ENCODE data around the gene TSPAN5. TPM values are rescaled to one million over a fixed set of nuclear protein-coding genes. Genes with fewer than 3 reads are reported as not detected.
A peak's percentile ranks its signal among the peaks of the same experiment; 100 is the strongest.

The TSPAN5 gene
- polyA plus RNA-seq, 1 donor (not counting 4 experiments of a cell fraction or from before 2014, with no cell fraction given): 45.5 TPM

- peak; percentile 38 for DNase-seq (ENCODE audit: low read depth, low spot score)
- FAIRE-seq: peak; percentile 91
Measured at GRCh38 chr4:98626350-98626749, 32.1 kb downstream of the TSPAN5 start.

GRCh38 chr4:98625920-98626319 lies 32.5 kb downstream of the TSPAN5 start:
- H4K20me1 ChIP-seq (ENCODE audit: control insufficient read depth, extremely low read depth, insufficient read depth, low read length): no peaks in the 10 kb centered on the region
- TF ChIP-seq CTCF (optimal IDR thresholded peaks at IDR 0.05 in 1 of 3, IDR thresholded peaks at IDR 0.05 in 1 of 3, conservative IDR thresholded peaks at IDR 0.05 in 1 of 3; ENCODE audit: extremely low read depth in 1 of 3, insufficient read depth in 2 of 3, low read length in 3 of 3) (no peak), EZH2 (IDR thresholded peaks at IDR 0.05; ENCODE audit: low read length) (no peak)
- peaks cover 83% of the 10 kb centered on the region for H3K79me2 ChIP-seq (ENCODE audit: control insufficient read depth, insufficient read depth, low read length)
- H3K4me2 ChIP-seq (ENCODE audit: control insufficient read depth, extremely low read depth, insufficient read depth, low read depth, low read length): peak overlapping the region; percentile 82
- peak overlapping the region in 2 of 3 experiments; percentile 7 to 58 for H3K4me3 ChIP-seq (ENCODE audit: control insufficient read depth in 2 of 3, extremely low read depth in 1 of 3, insufficient read depth in 2 of 3, low read depth in 1 of 3, low read length in 3 of 3)
- H3K9me3 ChIP-seq (ENCODE audit: control insufficient read depth, low read depth, low read length): no peaks in the 10 kb centered on the region
- dilution Hi-C loops (cut with MboI; ENCODE audit: extremely low pct_ligation_motif_present, low sequenced_read_pairs): no loop called here
- peaks cover 38% of the 10 kb centered on the region for H3K4me1 ChIP-seq (ENCODE audit: control insufficient read depth, extremely low read depth, insufficient read depth, low read length)
- no peaks in the 10 kb centered on the region for H3K27me3 ChIP-seq (ENCODE audit: control insufficient read depth, extremely low read depth, insufficient read depth, low read length)
- peak overlapping the region; percentile 42 for H3K9ac ChIP-seq (ENCODE audit: control insufficient read depth, extremely low read depth, insufficient read depth, low read length)
- no peaks in the 10 kb centered on the region for H3K36me3 ChIP-seq (ENCODE audit: control insufficient read depth in 2 of 2, extremely low read depth in 1 of 2, insufficient read depth in 2 of 2, low read length in 2 of 2)
- no peak overlapping the region for H2AFZ ChIP-seq (ENCODE audit: control insufficient read depth, low read length)
- H3K9me1 ChIP-seq (ENCODE audit: control insufficient read depth, extremely low read depth, insufficient read depth, low read length): no peaks in the 10 kb centered on the region
- no peak for FAIRE-seq
- H3K27ac ChIP-seq (ENCODE audit: control insufficient read depth, insufficient read depth, low read length): peak overlapping the region; percentile 85
- DNase-seq (ENCODE audit: low read depth, low spot score): no peak

More at GRCh38 chr4:98626350-98626749, 32.1 kb downstream of the TSPAN5 start:
- H2AFZ ChIP-seq (ENCODE audit: control insufficient read depth, low read length): peak overlapping the region; percentile 33
- no peaks in the 10 kb centered on the region for H3K36me3 ChIP-seq (ENCODE audit: control insufficient read depth in 2 of 2, extremely low read depth in 1 of 2, insufficient read depth in 2 of 2, low read length in 2 of 2)
- peak overlapping the region; percentile 85 for H3K27ac ChIP-seq (ENCODE audit: control insufficient read depth, insufficient read depth, low read length)
- peaks cover 38% of the 10 kb centered on the region for H3K4me1 ChIP-seq (ENCODE audit: control insufficient read depth, extremely low read depth, insufficient read depth, low read length)
- H3K79me2 ChIP-seq (ENCODE audit: control insufficient read depth, insufficient read depth, low read length): peaks cover 83% of the 10 kb centered on the region
- peak overlapping the region; percentile 82 for H3K4me2 ChIP-seq (ENCODE audit: control insufficient read depth, extremely low read depth, insufficient read depth, low read depth, low read length)
- H3K9me3 ChIP-seq (ENCODE audit: control insufficient read depth, low read depth, low read length): no peaks in the 10 kb centered on the region
- H3K4me3 ChIP-seq (ENCODE audit: control insufficient read depth in 2 of 3, extremely low read depth in 1 of 3, insufficient read depth in 2 of 3, low read depth in 1 of 3, low read length in 3 of 3): peak overlapping the region in 2 of 3 experiments; percentile 9 to 58
- no peaks in the 10 kb centered on the region for H3K9me1 ChIP-seq (ENCODE audit: control insufficient read depth, extremely low read depth, insufficient read depth, low read length)
- TF ChIP-seq CTCF (optimal IDR thresholded peaks at IDR 0.05 in 1 of 3, IDR thresholded peaks at IDR 0.05 in 1 of 3, conservative IDR thresholded peaks at IDR 0.05 in 1 of 3; ENCODE audit: extremely low read depth in 1 of 3, insufficient read depth in 2 of 3, low read length in 3 of 3): peak; percentile 2 to 61 (median 19)
- no peak for TF ChIP-seq EZH2 (IDR thresholded peaks at IDR 0.05; ENCODE audit: low read length)
- H3K27me3 ChIP-seq (ENCODE audit: control insufficient read depth, extremely low read depth, insufficient read depth, low read length): no peaks in the 10 kb centered on the region
- H4K20me1 ChIP-seq (ENCODE audit: control insufficient read depth, extremely low read depth, insufficient read depth, low read length): no peaks in the 10 kb centered on the region
- H3K9ac ChIP-seq (ENCODE audit: control insufficient read depth, extremely low read depth, insufficient read depth, low read length): peak overlapping the region; percentile 51
- dilution Hi-C loops (cut with MboI; ENCODE audit: extremely low pct_ligation_motif_present, low sequenced_read_pairs): no loop called here
